Gastroesophageal sphincter (tissue), 4 donors: ENCODE measurements around the gene OR1Q1. TPM values are rescaled to one million over a fixed set of nuclear protein-coding genes. Genes with fewer than 3 reads are reported as not detected.

ENCODE experiments used
- ATAC-seq: fragments of 150-250 bp; one replicate; pipeline ENCODE4 v1.9.1; 2016; ENCODE audit warnings: mild to moderate bottlenecking, moderate library complexity
- H3K27ac ChIP-seq, 4 donors: fragments of 200-600 bp; sonication (generic) in 3 of 4; 1 replicate in 3 of 4; 2 replicates in 1 of 4; pipeline ENCODE4 v1.5.1; 2016 to 2019
- H3K27me3 ChIP-seq: fragments of 200-600 bp; sonication (generic); one replicate; pipeline ENCODE4 v1.5.1; 2019
- H3K36me3 ChIP-seq, 2 donors: fragments of 200-600 bp; sonication (generic); one replicate each; pipeline ENCODE4 v1.5.1; 2019; ENCODE audit warnings: control low read depth in 1 of 2
- H3K4me1 ChIP-seq, 3 donors: fragments of 200-600 bp; sonication (generic); 1 replicate in 2 of 3; 2 replicates in 1 of 3; pipeline ENCODE4 v1.5.1; 2016 to 2019; ENCODE audit warnings: control low read depth in 2 of 3
- H3K4me3 ChIP-seq, 2 donors: fragments of 200-600 bp; sonication (generic); one replicate each; pipeline ENCODE4 v1.5.1; 2019; ENCODE audit warnings: mild to moderate bottlenecking in 1 of 2, moderate library complexity in 1 of 2
- H3K9me3 ChIP-seq, 3 donors: fragments of 200-600 bp; sonication (generic); one replicate each; pipeline ENCODE4 v1.5.1; 2017 to 2019; ENCODE audit warnings: control low read depth in 2 of 3
- CTCF ChIP-seq, 4 experiments: fragments of 200-600 bp in 2 of 4; fragments of 450-650 bp in 2 of 4; sonication (generic) in 1 of 4; IDR thresholded peaks; one replicate each; pipeline ENCODE4 v1.5.1; 2017 to 2019; ENCODE audit warnings: antibody characterized with exemption in 4 of 4, mild to moderate bottlenecking in 2 of 4, moderate library complexity in 2 of 4
- EP300 ChIP-seq: sonication (generic); formaldehyde crosslinking; IDR thresholded peaks from one replicate; pipeline ENCODE4 v1.6.1; 2017; ENCODE audit warnings: antibody characterized with exemption, mild to moderate bottlenecking
- POLR2A ChIP-seq, 2 donors: fragments of 450-650 bp; IDR thresholded peaks; one replicate each; pipeline ENCODE4 v1.6.1; 2017; ENCODE audit warnings: antibody characterized with exemption in 2 of 2, mild to moderate bottlenecking in 2 of 2, moderate library complexity in 1 of 2
- POLR2AphosphoS5 ChIP-seq: sonication (generic); formaldehyde crosslinking; IDR thresholded peaks from one replicate; pipeline ENCODE4 v1.6.1; 2017; ENCODE audit warnings: antibody characterized with exemption
- WGBS, 2 donors: methylation state at CpG; one replicate each; pipeline ENCODE4 v1.1.5; 2018; ENCODE audit warnings: low coverage in 1 of 2; 5-methylcytosine and 5-hydroxymethylcytosine counted together
- total RNA-seq, 4 donors: library from RNA; depleted of rRNA; stranded (reverse); fragments of >200 nt; gene quantifications; one replicate each; pipeline ENCODE4 v1.1.0, GENCODE V29; 2016

Gene OR1Q1
- total RNA-seq, 4 donors from 2014 or later = not detected

GRCh38 chr9:122605691-122606090 lies 8.8 kb upstream of the OR1Q1 start:
- no peak for TF ChIP-seq EP300
- no peak for TF ChIP-seq POLR2AphosphoS5
- TF ChIP-seq CTCF (IDR thresholded peaks at IDR 0.05) = no peak
- no peak for TF ChIP-seq POLR2A (IDR thresholded peaks at IDR 0.05)
- WGBS, 2 donors = 30% methylated on average over 1 of the region's 1 CpG
- ATAC-seq = no peak

GRCh38 chr9:122606587-122606986 lies 8.0 kb upstream of the OR1Q1 start:
- Histone ChIP-seq H3K36me3 (no peaks in the 10 kb centered on the region), H3K4me3 (no peak overlapping the region), H3K9me3 (peaks cover 0 to 4% (median 0%) of the 10 kb centered on the region in 3 donors), H3K4me1 (no peaks in the 10 kb centered on the region), H3K27me3 (no peaks in the 10 kb centered on the region), H3K27ac (no peak overlapping the region)
- no peak for ATAC-seq
- WGBS, 2 donors = 67 to 88% methylated on average over 1 of the region's 1 CpG
- no peak for TF ChIP-seq POLR2A (IDR thresholded peaks at IDR 0.05)
- no peak for TF ChIP-seq CTCF (IDR thresholded peaks at IDR 0.05)
- TF ChIP-seq POLR2AphosphoS5 = no peak
- TF ChIP-seq EP300 = no peak

More at GRCh38 chr9:122605691-122606090, 8.8 kb upstream of the OR1Q1 start:
- no peak overlapping the region for H3K27ac ChIP-seq
- H3K36me3 ChIP-seq = no peaks in the 10 kb centered on the region
- H3K9me3 ChIP-seq = peaks cover 0 to 5% (median 0%) of the 10 kb centered on the region in 3 donors
- no peaks in the 10 kb centered on the region for H3K4me1 ChIP-seq
- no peak overlapping the region for H3K4me3 ChIP-seq
- H3K27me3 ChIP-seq = no peaks in the 10 kb centered on the region

GRCh38 chr9:122609804-122610203 lies 4.7 kb upstream of the OR1Q1 start:
- TF ChIP-seq POLR2AphosphoS5 (no peak), EP300 (no peak), CTCF (IDR thresholded peaks at IDR 0.05) (no peak)
- Histone ChIP-seq H3K9me3 (no peaks in the 10 kb centered on the region), H3K4me3 (no peak overlapping the region), H3K4me1 (no peaks in the 10 kb centered on the region), H3K27ac (no peak overlapping the region), H3K36me3 (no peaks in the 10 kb centered on the region), H3K27me3 (no peaks in the 10 kb centered on the region)
- ATAC-seq = no peak
- WGBS, 2 donors = 59 to 65% methylated on average over 4 of the region's 4 CpGs

GRCh38 chr9:122619996-122620395 lies 5.5 kb downstream of the OR1Q1 start:
- H3K4me3 ChIP-seq = no peak overlapping the region
- no peak for TF ChIP-seq EP300
- no peak for TF ChIP-seq POLR2AphosphoS5
- TF ChIP-seq CTCF (IDR thresholded peaks at IDR 0.05) = no peak
- no peak for TF ChIP-seq POLR2A (IDR thresholded peaks at IDR 0.05)
- ATAC-seq = no peak
- WGBS, 2 donors = 66 to 77% methylated on average over 5 to 7 of the region's 7 CpGs
- H3K4me1 ChIP-seq = no peaks in the 10 kb centered on the region
- no peaks in the 10 kb centered on the region for H3K36me3 ChIP-seq
- H3K27ac ChIP-seq = no peak overlapping the region
- H3K27me3 ChIP-seq = no peaks in the 10 kb centered on the region
- peaks cover 0 to 4% (median 0%) of the 10 kb centered on the region in 3 donors for H3K9me3 ChIP-seq

- Histone ChIP-seq H3K4me3 (no peak overlapping the region), H3K4me1 (no peaks in the 10 kb centered on the region), H3K9me3 (peaks cover 0 to 23% (median 0%) of the 10 kb centered on the region in 3 donors), H3K36me3 (no peaks in the 10 kb centered on the region), H3K27me3 (no peaks in the 10 kb centered on the region), H3K27ac (no peak overlapping the region)
- 21 to 39% methylated on average over 2 of the region's 2 CpGs for WGBS, 2 donors
- TF ChIP-seq POLR2A (IDR thresholded peaks at IDR 0.05) (no peak), CTCF (IDR thresholded peaks at IDR 0.05) (no peak), POLR2AphosphoS5 (no peak), EP300 (no peak)
- no peak for ATAC-seq
These were observed 27.7 kb downstream of the OR1Q1 start for GRCh38 chr9:122642226-122642625.
